Islet precursor cell (in vitro differentiated cells): ENCODE measurements around the gene CRYBB1.
"Not testable (repeated sequence)": the region's sequence is repeated elsewhere in the genome, so short reads cannot be mapped to it uniquely, and the experiment has no call there.

ENCODE experiments used
- DNase-seq: peaks from one replicate; pipeline ENCODE4 v3.0.0-alpha.2; 2018

The CRYBB1 gene

GRCh38 chr22:26635117-26635516 lies 17.3 kb upstream of the CRYBB1 start:
- DNase-seq: no peak

DNA sequence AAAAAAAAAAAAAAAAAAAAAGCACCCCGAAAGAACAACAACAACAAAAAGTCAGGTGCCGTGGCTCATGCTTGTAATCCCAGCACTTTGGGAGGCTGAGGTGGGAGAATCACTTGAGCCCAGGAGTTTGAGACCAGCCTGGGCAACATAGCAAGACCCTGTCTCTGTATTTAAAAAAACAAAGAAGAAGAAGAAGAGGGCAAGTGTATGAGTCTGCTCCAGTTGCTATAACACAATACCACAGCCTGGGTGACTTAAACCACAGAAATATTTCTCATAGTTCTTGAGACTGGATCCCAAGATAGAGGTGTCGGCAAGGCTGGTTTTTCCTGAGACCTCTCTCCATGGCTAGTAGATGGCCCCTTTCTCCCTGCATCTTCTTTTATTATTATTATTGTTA lies 16.4 kb upstream of the CRYBB1 start:
- no peak for DNase-seq

GRCh38 chr22:26632422-26633155 lies 14.8 kb upstream of the CRYBB1 start:
- no peak for DNase-seq

- no peak for DNase-seq
These were observed 13.5 kb upstream of the CRYBB1 start for GRCh38 chr22:26631282-26631681.

DNA sequence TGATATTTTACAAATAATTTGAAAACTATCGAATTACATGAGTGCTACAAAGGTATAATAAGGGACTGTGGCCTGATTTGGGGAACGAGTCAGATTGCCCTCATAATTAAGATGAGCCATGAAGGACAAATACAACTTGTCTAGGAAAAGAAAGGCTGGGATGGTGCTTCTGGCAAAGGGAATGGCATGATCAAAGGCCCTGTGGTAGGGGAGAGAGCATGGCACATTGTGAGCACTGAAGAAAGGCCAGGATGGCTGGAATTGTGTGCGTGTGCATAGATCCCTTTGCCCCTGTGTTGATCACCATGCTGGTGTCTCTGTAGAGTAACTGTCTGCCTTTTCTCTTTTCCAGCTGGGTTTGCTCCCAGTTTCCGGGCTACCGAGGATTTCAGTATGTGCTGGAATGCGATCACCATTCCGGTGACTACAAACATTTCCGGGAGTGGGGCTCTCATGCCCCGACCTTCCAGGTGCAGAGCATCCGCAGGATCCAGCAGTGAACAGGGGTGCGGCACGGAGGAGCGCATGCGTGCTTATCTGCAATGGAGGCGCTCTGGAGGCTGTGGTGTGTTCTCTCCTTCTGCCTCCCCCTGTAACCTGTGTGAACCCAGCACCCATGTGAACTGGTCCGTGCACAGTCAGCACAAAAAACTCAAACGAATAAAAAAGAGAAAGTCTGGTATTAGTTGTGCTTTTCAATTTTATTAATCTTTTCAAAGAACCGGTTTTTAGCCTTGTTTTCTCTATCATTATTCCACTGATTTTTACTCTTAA lies 12.3 kb upstream of the CRYBB1 start:
- no peak for DNase-seq

DNA sequence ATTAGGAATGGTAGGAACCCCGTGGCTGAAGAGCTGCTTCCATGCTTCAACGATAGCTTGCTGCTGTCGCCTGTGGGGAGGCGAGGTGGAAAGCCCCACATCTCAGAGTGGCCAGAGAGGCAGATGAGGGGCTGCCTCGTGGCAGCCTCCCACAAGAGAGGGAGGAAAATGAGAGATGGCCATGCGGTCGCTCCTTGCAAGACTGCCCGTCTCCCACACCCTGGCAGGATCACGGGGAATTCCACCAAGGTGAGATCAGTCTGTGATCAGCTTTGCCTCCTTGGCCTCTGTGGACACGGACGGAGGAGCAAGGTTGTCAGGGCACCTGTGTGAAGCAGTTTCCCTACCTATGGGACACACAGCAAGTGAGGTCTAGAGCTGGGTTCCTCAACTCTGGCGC lies 7.0 kb upstream of the CRYBB1 start:
- no peak for DNase-seq

GRCh38 chr22:26623984-26624383 lies 6.2 kb upstream of the CRYBB1 start:
- DNase-seq: no peak

- no peak for DNase-seq
These were observed 3.8 kb upstream of the CRYBB1 start, which contains the start of gene CRYBA4 for GRCh38 chr22:26621663-26622062. Gene CRYBA4, plus strand, starts transcription at chr22:26621963. Its CDS starts 634 bp downstream, at chr22:26622597.

GRCh38 chr22:26620197-26620596 lies 2.4 kb upstream of the CRYBB1 start:
- DNase-seq: no peak

DNA sequence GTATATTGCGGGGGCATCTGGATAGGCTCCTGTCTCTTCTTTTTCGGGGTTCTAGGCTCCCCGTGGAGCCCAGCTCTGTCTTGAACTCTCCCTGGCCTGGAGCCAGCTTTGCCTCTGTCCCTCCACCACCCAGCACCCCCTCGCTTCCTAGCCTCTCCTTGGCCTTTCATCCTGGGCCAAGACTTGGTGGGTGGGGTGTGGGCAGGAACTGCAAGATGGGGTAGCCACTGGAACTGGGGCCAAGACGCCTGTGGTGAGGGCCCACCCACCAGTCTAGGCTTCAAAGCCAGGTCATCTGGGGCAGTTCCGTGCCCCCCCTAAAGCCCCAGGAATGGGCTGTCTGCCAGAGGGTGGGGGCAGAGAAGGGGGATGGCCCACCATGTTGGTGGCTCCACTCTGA lies 1.7 kb upstream of the CRYBB1 start:
- no peak for DNase-seq

DNA sequence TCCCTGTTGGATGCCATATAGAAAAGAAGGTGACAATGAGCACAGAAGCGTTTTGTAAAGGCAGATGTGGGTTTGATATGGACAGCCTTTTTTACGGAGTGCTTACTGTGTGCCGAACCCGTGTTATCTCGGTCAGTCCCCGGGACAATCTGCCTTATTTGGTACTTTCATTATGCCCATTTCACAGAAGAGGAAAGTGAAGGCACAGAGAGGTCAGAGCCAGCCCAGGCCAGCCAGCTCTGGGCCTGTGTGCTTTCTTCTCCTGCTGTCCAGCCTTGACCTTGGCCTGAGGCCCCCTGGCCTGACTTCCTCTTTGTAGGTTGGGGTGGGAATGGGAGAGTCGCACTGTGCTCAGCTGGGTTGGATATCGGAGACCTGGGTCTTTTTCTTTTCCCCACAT lies 628 bp upstream of the CRYBB1 start:
- DNase-seq: no peak

DNA sequence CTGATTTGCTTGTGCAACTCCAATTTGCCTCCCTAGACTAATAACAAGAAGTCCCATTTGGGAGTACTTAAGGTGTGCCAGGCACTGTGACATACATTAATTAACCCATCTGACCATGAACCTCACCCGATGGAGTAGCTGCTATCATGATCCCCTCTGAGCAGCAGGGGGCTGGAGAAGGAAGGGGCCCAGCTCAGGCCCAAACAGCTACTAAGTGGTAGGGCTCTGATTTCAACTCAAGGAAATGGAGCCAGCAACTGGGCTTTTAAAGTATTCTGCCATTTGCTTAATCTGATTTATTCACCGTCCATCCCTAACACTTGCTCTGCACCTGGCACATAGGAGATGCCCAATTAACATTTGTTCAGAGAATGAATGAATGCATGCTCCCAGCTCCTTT lies 1.2 kb downstream of the CRYBB1 start:
- no peak for DNase-seq

DNA sequence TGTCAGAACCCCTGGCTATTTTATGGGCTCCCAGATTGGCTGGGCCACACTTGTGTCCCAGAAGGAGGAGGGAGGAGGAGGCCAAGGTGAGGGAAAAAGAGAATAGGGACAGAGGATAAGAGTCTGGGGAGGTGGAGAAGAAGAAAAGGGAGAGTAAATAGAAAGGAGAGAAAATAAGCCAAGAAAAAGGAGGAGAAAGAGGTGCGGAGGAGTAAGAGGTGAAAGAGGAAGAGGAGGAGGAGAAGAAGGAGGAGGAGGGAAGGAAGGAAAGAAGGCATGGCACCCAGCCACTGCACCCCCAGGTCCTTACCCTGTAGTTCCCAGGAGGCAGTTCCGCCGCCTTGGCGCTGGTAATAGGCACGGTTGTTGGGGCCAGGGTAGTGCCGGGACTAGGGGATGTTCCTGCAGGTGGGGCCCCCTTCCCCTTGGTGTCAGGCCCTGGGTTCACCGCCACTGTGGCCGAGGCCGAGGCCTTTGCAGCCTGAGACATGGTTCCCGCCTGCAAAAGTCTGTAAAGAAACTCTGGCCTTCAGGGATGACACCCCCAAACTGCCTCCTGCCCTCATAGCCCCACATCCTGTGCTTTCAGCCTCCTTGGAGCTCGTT lies 1.9 kb downstream of the CRYBB1 start:
- DNase-seq: no peak

- DNase-seq: no peak
These were observed 2.7 kb downstream of the CRYBB1 start for GRCh38 chr22:26615149-26615548.

DNA sequence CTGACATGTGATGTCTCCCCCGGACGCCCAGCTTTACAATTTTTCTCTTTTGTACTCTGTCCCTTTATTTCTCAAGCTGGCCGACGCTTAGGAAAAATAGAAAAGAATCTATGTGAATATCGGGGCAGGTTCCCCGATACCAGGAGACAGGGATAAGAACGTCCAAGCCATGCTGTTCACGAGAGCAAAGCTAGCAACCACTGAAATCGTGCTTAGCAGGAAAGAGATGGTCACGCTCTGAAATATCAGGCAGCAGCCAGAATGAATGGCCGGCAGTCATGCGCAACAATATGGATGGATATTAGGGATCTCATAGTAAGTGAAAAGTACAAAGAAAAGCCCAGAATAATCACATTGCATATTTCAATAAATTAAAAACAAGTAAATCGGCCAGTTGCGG lies 3.5 kb downstream of the CRYBB1 start:
- no peak for DNase-seq

DNA sequence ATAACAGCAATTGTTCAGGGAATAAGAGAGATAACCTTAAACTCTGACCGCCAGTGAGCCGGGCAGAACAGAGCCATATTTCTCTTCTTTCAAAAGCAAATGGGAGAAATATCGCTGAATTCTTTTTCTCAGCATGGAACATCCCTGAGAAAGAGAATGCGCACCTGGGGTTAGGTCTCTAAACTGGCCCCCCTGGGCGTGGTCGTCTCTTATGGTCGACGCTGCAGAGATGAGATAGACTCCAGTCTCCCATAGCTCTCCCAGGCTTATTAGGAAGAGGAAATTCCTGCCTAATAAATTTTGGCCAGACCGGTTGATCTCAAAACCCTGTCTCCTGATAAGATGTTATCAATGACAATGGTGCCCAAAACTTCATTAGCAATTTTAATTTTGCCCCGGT lies 4.1 kb downstream of the CRYBB1 start:
- not testable (repeated sequence) for DNase-seq

- no peak for DNase-seq
These were observed 5.2 kb downstream of the CRYBB1 start for GRCh38 chr22:26612652-26613051.

- no peak for DNase-seq
These were observed 6.8 kb downstream of the CRYBB1 start for GRCh38 chr22:26610996-26611395.

DNA sequence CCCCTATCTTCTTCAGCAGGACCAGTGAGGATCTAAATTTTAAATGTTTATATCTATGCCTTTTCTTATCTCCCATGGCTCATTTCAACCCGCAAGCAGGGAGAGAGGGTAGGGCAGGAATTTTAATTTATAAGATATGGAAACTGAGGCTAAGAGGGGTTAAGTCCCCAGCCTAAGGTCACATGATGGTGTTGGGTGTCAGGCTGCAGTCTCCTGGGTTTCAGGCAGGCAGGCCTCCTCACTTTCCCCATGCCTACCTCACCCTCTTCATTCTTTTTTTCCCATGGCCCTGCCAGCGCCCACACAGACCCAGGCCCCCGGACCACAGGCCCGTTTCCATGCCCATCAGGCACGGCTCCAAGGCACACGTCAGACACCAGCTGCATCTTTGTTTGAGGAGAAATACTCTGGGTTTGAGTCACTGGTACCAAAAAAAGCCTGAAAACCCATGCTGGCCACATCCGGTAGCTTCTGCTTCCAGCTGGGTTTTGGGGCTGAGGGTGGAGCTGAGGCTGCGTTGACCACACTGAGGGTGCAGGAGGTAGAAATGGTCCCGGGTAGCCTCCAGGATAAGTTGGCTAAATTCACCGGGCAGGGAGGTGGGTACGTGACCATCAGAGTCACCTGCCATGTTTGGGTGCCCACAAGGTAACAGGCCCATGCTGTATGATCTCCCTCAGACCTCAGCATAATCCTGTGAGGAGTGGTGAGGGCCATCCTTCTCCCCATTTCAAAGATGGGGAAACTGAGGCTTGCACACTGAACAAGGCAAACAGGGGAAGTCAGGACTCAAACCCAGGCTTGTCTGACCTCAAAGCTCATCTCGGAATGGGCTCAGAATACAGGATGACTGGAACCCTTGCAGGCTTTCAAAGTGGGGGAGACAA lies 7.5 kb downstream of the CRYBB1 start:
- no peak for DNase-seq

GRCh38 chr22:26609287-26609686 lies 8.5 kb downstream of the CRYBB1 start:
- no peak for DNase-seq

GRCh38 chr22:26608129-26608528 lies 9.7 kb downstream of the CRYBB1 start:
- DNase-seq: no peak

- DNase-seq: no peak
These were observed 11.2 kb downstream of the CRYBB1 start for GRCh38 chr22:26606611-26607010.

DNA sequence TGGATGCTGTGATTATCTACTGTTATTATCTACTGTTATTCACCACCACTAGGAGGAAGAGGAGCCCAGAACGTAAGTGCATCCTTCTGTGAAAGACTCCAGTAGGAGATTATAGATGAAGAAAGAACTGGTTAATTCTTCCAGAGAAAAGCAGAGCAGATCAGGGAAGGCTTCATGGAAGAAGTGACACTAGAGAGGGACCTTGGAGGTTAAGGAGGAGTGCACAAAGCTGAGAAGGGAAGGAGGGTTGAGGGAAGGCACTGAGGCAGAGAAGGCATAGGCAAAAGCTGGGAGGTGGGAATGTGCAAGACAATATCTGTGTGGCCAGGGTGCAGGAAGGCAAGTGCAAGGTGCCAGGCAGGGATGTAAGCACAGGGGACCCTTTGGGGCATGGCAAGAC lies 13.5 kb downstream of the CRYBB1 start:
- no peak for DNase-seq
